Fibroblast of mammary gland (primary cell): ENCODE results near the gene GADD45GIP1.
"Not testable (repeated sequence)": the region's sequence is repeated elsewhere in the genome, so short reads cannot be mapped to it uniquely, and the experiment has no call there.

Experiments used
- DNase-seq: peaks from one replicate; pipeline ENCODE4 v3.0.0-alpha.2; 2010; ENCODE audit warnings: low read depth
- H3K4me3 ChIP-seq: 2 replicates; pipeline ENCODE4 v1.5.1; 2011; ENCODE audit warnings: low read depth, mild to moderate bottlenecking, low read length, moderate library complexity; ENCODE audit not compliant: control insufficient read depth
- TF ChIP-seq, protein P1 (sequence below): conservative IDR thresholded peaks from 2 replicates; pipeline ENCODE4 v1.5.1; 2011; ENCODE audit warnings: low read depth, low read length, inconsistent platforms; ENCODE audit not compliant: control insufficient read depth, insufficient read depth

Gene GADD45GIP1

DNA sequence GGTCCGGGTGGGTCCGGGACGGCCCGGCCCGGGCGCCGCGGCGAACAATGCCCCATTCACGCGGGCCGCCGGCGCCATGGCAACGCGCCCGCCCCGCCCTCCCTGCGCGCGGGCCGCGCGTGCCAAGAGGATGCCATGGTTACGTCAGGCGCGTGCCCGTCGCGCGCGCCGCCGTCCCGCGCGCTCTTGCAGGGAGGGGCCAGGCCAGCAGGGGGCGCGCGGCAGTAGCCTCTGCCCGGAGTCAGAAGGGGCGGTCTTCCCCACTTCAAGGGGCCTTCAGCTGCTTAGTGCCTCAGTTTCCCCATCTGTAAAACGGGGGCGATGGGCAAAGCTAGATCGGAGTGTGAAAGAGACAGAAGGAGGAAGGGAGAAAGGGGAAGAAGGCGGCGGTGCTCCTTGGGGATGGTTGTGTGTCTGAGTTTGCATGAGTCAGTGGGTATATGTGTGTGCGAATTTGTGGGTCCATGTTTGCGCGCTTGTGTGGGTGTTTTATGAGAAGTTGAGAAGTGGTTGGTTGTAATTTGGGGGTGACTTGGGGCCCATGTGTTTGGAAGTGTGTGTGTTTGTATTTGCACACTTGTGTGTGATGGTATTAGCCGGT, 26.6 kb upstream of the GADD45GIP1 start:
- TF ChIP-seq, protein P1, sequence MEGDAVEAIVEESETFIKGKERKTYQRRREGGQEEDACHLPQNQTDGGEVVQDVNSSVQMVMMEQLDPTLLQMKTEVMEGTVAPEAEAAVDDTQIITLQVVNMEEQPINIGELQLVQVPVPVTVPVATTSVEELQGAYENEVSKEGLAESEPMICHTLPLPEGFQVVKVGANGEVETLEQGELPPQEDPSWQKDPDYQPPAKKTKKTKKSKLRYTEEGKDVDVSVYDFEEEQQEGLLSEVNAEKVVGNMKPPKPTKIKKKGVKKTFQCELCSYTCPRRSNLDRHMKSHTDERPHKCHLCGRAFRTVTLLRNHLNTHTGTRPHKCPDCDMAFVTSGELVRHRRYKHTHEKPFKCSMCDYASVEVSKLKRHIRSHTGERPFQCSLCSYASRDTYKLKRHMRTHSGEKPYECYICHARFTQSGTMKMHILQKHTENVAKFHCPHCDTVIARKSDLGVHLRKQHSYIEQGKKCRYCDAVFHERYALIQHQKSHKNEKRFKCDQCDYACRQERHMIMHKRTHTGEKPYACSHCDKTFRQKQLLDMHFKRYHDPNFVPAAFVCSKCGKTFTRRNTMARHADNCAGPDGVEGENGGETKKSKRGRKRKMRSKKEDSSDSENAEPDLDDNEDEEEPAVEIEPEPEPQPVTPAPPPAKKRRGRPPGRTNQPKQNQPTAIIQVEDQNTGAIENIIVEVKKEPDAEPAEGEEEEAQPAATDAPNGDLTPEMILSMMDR, result peak; percentile 45
- peak; percentile 66 for DNase-seq
- H3K4me3 ChIP-seq, result peak overlapping the region; percentile 34

DNA sequence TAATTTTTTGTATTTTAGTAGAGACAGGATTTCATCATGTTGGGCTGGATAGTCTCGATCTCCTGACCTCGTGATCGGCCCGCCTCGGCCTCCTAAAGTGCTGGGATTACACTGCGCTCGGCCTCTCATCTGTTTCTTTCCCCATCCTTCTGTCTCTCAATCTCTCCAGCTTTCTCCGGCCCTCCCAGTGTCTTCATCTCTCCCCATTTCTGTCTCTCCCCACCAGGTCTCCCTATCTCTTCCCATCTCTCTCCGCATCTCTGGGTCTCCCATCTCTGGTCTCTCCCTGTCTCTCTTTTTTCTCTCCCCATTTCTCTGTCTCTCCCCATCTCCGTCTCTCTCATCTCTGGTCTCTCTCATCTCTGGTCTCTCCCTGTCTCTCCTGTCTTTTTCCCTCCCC, 26.1 kb upstream of the GADD45GIP1 start:
- TF ChIP-seq, protein P1, result no peak
- peak overlapping the region; percentile 34 for H3K4me3 ChIP-seq
- DNase-seq, result no peak

DNA sequence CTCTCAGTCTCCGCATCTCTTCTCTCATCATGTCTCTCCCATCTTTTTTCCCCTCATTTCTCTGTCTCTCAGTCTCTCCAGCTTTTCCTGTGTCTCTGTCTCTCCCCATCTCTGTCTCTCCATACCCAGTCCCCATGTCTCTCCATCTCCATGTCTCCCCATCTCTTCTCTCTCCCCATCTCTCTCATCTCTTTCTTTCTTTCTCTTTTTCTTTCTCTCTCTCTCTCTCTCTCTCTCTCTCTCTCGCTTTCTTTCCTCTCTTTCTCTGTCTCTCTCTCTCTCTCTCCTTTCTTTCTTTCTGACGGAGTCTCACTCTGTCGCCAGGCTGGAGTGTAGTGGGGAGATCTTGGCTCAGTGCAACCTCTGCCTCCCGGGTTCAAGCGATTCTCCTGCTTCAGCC, 25.6 kb upstream of the GADD45GIP1 start:
- H3K4me3 ChIP-seq, result no peak overlapping the region
- no peak for DNase-seq
- TF ChIP-seq, protein P1, result no peak

DNA sequence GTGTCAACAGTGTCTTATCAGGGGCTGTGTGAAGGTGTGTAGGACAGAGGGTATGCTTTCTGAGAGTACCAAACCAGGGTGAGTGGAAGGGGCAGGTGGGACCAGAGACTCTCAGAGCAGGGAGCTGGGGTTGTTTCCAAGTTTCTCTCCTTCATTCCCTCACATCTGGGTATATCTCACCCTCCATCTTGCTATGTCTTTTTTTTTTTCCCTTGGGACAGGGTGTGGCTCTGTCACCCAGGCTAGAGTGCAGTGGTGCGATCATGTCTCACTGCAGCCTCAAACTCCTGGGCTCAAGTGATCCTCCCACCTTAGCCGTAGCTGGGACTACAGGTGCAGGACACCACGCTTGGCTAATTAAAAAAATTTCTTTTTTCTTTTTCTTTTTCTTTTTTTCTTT, 23.0 kb upstream of the GADD45GIP1 start:
- H3K4me3 ChIP-seq, result no peak overlapping the region
- DNase-seq, result no peak
- TF ChIP-seq, protein P1, result no peak

DNA sequence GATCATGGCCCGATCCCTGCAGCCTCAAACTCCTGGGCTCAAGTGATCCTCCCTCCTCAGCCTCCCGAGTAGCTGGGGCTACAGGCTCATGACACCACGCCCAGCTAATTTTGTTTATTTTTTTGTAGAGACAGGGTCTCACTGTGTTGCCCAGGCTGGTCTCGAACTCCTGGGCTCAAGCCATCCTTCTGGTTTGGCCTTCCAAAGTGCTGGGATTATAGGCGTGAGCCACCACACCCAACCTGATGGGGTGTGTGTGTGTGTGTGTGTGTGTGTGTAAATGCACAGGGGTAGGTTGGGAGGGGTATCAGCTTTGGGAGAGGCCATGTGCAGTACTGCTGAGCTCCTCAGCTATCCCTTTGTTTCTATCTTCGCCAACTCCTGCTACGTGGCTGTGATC, 19.1 kb upstream of the GADD45GIP1 start:
- DNase-seq, H3K4me3 ChIP-seq: not testable (repeated sequence)

DNA sequence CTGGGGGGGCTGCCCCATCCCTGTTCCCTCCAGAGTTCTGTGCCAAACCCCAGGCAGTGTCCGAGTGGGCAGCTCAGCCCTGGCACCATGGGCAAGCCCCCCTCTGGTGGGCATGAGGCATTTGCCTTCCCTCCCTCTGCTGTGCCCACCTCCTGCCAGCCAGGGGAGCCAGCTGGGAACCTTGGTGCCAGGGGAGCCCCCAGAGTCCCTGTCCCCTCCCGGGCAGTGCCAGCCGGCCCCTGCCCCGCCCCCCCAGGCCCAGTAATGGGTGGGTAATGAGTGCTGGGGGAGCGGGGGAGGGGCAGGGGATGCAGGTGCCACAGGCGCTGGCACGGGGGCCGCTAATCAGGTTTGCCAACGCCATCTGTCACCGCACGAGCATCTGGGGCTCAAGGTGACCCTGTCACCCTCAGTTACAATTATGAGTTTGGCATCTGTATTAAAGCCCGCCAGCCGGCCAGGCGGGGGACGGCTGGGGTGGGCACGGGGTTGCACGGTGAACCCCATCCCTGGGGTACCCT, 18.3 kb upstream of the GADD45GIP1 start:
- no peak overlapping the region for H3K4me3 ChIP-seq
- TF ChIP-seq, protein P1, result no peak
- no peak for DNase-seq

DNA sequence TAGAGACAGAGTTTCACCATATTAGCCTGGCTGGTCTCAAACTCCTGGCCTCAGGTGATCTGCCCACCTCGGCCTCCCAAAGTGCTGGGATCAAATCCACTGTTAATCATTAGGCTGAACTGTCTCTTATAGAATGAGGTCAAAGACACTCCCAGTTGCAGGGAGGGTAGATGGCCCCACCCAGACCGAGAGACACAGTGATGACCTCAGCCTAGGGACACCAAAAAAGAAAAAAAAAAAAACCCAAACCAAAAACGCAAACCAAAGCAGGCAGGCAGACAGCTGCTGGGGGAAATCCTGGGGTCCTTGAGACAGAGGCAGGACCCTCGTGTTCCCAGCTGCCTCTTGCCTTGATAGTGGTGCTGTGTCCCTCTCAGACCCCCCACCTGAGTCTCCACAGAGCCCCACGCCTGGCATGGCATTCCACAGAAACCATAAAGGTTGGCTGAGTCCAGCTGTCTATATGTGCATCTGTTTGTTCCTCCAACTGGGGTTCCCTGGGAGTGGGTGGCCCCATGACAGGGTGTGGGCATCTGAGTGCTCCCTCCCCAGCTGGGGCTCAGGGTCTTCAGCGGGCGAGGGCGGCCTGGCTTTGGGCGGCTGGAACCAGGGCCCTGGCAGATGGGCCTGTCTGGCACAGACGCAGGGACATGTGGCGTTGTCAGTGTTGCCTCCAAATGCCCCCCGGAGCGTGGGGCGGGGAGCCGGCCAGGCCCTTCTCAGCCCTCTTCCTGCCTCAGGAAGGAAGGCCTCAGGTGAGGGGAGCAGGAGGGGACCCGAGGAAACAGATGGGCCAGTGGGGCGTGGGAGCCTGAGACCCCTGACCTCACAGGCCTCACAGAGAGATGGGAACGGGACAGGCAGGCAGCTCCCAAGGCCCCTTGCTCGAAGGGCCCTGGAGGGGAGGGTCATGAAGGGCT, 17.5 kb upstream of the GADD45GIP1 start:
- TF ChIP-seq, protein P1, result no peak
- DNase-seq, result no peak
- H3K4me3 ChIP-seq, result no peak overlapping the region
